Neural cell (in vitro differentiated cells): ENCODE data around the gene ATP5ME. TPM values are rescaled to one million over a fixed set of nuclear protein-coding genes. Genes with fewer than 3 reads are reported as not detected.

Source experiments
- H2AFZ ChIP-seq: fragments of 200-600, 300-800 bp; sonication (generic), shearing (Covaris generic); 2 replicates; pipeline ENCODE4 v1.6.0; 2014; ENCODE audit warnings: low read depth, mild to moderate bottlenecking, antibody characterized with exemption, low read length, moderate library complexity
- H3F3A ChIP-seq: fragments of 200-600 bp; shearing (Covaris generic); 2 replicates; pipeline ENCODE4 v1.6.1; 2016; ENCODE audit warnings: mild to moderate bottlenecking, moderate library complexity, mixed read lengths, antibody characterized with exemption, low read length; ENCODE audit not compliant: insufficient read depth, poor library complexity, severe bottlenecking
- H3K27ac ChIP-seq: fragments of 200-600, 300-800 bp; sonication (generic), shearing (Covaris generic); 2 replicates; pipeline ENCODE4 v1.5.1; 2014; ENCODE audit warnings: mild to moderate bottlenecking, low read length, moderate library complexity
- H3K27me3 ChIP-seq: fragments of 300-800, 200-600 bp; sonication (generic), shearing (Covaris generic); 2 replicates; pipeline ENCODE4 v1.6.0; 2014; ENCODE audit warnings: mild to moderate bottlenecking, low read depth, low read length, moderate library complexity; ENCODE audit not compliant: insufficient read depth
- H3K36me3 ChIP-seq: fragments of 300-800, 200-600 bp; sonication (generic), shearing (Covaris generic); 2 replicates; pipeline ENCODE4 v1.5.1; 2014; ENCODE audit warnings: mild to moderate bottlenecking, antibody characterized with exemption, low read length, moderate library complexity; ENCODE audit not compliant: insufficient read depth
- H3K4me2 ChIP-seq: fragments of 300-800, 200-600 bp; sonication (generic), shearing (Covaris generic); 2 replicates; pipeline ENCODE4 v1.6.0; 2014; ENCODE audit warnings: mild to moderate bottlenecking, low read length
- H3K4me3 ChIP-seq: fragments of 300-800, 200-600 bp; sonication (generic), shearing (Covaris generic); 2 replicates; pipeline ENCODE4 v1.5.1; 2014; ENCODE audit warnings: mild to moderate bottlenecking, low read length, moderate library complexity
- H3K79me2 ChIP-seq: fragments of 200-600 bp; shearing (Covaris generic); replicated peaks from 2 replicates; pipeline ENCODE4 v1.6.0; 2014; ENCODE audit warnings: mild to moderate bottlenecking, low read length, moderate library complexity; ENCODE audit not compliant: insufficient read depth
- H3K9ac ChIP-seq: fragments of 300-800, 200-600 bp; sonication (generic), shearing (Covaris generic); 2 replicates; pipeline ENCODE4 v1.6.1; 2016; ENCODE audit warnings: mild to moderate bottlenecking, low read length, mixed read lengths
- H3K9me2 ChIP-seq: fragments of 200-600 bp; shearing (Covaris generic); 2 replicates; pipeline ENCODE4 v1.6.1; 2016; ENCODE audit warnings: mild to moderate bottlenecking, low read length, mixed read lengths; ENCODE audit not compliant: insufficient read depth
- H3K9me3 ChIP-seq: fragments of 200-600, 300-800 bp; sonication (generic), shearing (Covaris generic); 2 replicates; pipeline ENCODE4 v1.6.1; 2016; ENCODE audit warnings: mild to moderate bottlenecking, mixed run types, low read length, moderate library complexity, mixed read lengths
- H4K20me1 ChIP-seq: fragments of 200-600 bp; shearing (Covaris generic); 2 replicates; pipeline ENCODE4 v1.6.1; 2016; ENCODE audit warnings: mild to moderate bottlenecking, mixed run types; ENCODE audit not compliant: insufficient read depth
- CTCF ChIP-seq: fragments of 450-650 bp; IDR thresholded peaks from 2 replicates; pipeline ENCODE4 v1.5.1; 2014; ENCODE audit warnings: antibody characterized with exemption, mild to moderate bottlenecking, moderate library complexity; ENCODE audit not compliant: poor library complexity, severe bottlenecking
- EP300 ChIP-seq: fragments of 450-650 bp; conservative IDR thresholded peaks from 2 replicates; pipeline ENCODE4 v1.6.1; 2014; ENCODE audit warnings: antibody characterized with exemption, mild to moderate bottlenecking, moderate library complexity; ENCODE audit not compliant: poor library complexity, severe bottlenecking
- EZH2 ChIP-seq: fragments of 200-600, 300-800 bp; shearing (Covaris generic), sonication (generic); IDR thresholded peaks from 2 replicates; pipeline ENCODE4 v1.6.1; 2014; ENCODE audit warnings: antibody characterized with exemption, low read length, borderline replicate concordance, mild to moderate bottlenecking; ENCODE audit not compliant: insufficient read depth, poor library complexity, severe bottlenecking
- MXI1 ChIP-seq: fragments of 450-650 bp; conservative IDR thresholded peaks from 2 replicates; pipeline ENCODE4 v1.6.1; 2014; ENCODE audit warnings: antibody characterized with exemption, mild to moderate bottlenecking; ENCODE audit not compliant: poor library complexity, severe bottlenecking
- POLR2AphosphoS5 ChIP-seq: IDR thresholded peaks from 2 replicates; pipeline ENCODE4 v1.6.1; 2012
- RAD21 ChIP-seq: fragments of 450-650 bp; conservative IDR thresholded peaks from 2 replicates; pipeline ENCODE4 v1.6.1; 2014; ENCODE audit warnings: antibody characterized with exemption, mild to moderate bottlenecking, moderate library complexity
- REST ChIP-seq: IDR thresholded peaks from 2 replicates; pipeline ENCODE4 v1.6.1; 2012; ENCODE audit warnings: borderline replicate concordance
- SMC3 ChIP-seq: fragments of 450-650 bp; conservative IDR thresholded peaks from 2 replicates; pipeline ENCODE4 v1.6.1; 2014; ENCODE audit warnings: antibody characterized with exemption, mild to moderate bottlenecking, moderate library complexity; ENCODE audit not compliant: poor library complexity
- TAF1 ChIP-seq: IDR thresholded peaks from 2 replicates; pipeline ENCODE4 v1.6.1; 2012; ENCODE audit warnings: low read depth
- polyA plus RNA-seq: library from polyadenylated mRNA; depleted of rRNA; stranded (reverse); fragments of >200 nt; gene quantifications from 2 replicates; pipeline ENCODE4 v1.2.3, GENCODE V29; 2014

Gene ATP5ME
- polyA plus RNA-seq, 1 donor from 2014 or later, result 156 TPM

GRCh38 chr4:653080-653821 is 20.8 kb downstream of the ATP5ME start:
- Histone ChIP-seq H3K4me2 (no peak overlapping the region), H3K9me2 (no peaks in the 10 kb centered on the region), H3F3A (no peaks in the 10 kb centered on the region), H3K9ac (no peak overlapping the region), H3K36me3 (no peaks in the 10 kb centered on the region), H3K27me3 (no peaks in the 10 kb centered on the region), H3K9me3 (no peaks in the 10 kb centered on the region), H3K79me2 (no peaks in the 10 kb centered on the region), H3K4me3 (no peak overlapping the region), H2AFZ (no peak overlapping the region), H4K20me1 (no peaks in the 10 kb centered on the region), H3K27ac (no peak overlapping the region)
- TF ChIP-seq POLR2AphosphoS5 (no peak), SMC3 (no peak), EP300 (no peak), MXI1 (no peak), CTCF (no peak), TAF1 (no peak), EZH2 (no peak), RAD21 (no peak), REST (no peak)

- no peak overlapping the region for H3K27ac ChIP-seq
- no peak overlapping the region for H3K9ac ChIP-seq
- no peaks in the 10 kb centered on the region for H4K20me1 ChIP-seq
- no peak overlapping the region for H3K4me3 ChIP-seq
- H3K9me3 ChIP-seq, result no peaks in the 10 kb centered on the region
- H3K79me2 ChIP-seq, result no peaks in the 10 kb centered on the region
- H3K9me2 ChIP-seq, result no peaks in the 10 kb centered on the region
- no peak overlapping the region for H3K4me2 ChIP-seq
- H3F3A ChIP-seq, result no peaks in the 10 kb centered on the region
- no peak overlapping the region for H2AFZ ChIP-seq
- TF ChIP-seq POLR2AphosphoS5, result no peak
- no peak for TF ChIP-seq EP300
- TF ChIP-seq MXI1, result no peak
- TF ChIP-seq EZH2, result no peak
- TF ChIP-seq RAD21, result no peak
- TF ChIP-seq REST, result no peak
- no peak for TF ChIP-seq SMC3
- TF ChIP-seq TAF1, result no peak
- TF ChIP-seq CTCF, result no peak
- no peaks in the 10 kb centered on the region for H3K27me3 ChIP-seq
- no peaks in the 10 kb centered on the region for H3K36me3 ChIP-seq
These were observed 22.0 kb downstream of the ATP5ME start for GRCh38 chr4:651884-652642.
